Osteoblast (primary cell): ENCODE measurements around the gene RSRC1. TPM values are rescaled to one million over a fixed set of nuclear protein-coding genes. Genes with fewer than 3 reads are reported as not detected.

Experiments used
- DNase-seq: peaks from one replicate; pipeline ENCODE4 v3.0.0; 2011; ENCODE audit warnings: low spot score, mixed read lengths; ENCODE audit not compliant: insufficient read length; ENCODE audit errors: missing footprints
- H2AFZ ChIP-seq: 2 replicates; pipeline ENCODE4 v1.6.0; 2011; ENCODE audit warnings: mild to moderate bottlenecking, low read length
- H3K27ac ChIP-seq: 2 replicates; pipeline ENCODE4 v1.5.1; 2011; ENCODE audit warnings: mild to moderate bottlenecking, low read depth, low read length, moderate library complexity
- H3K27me3 ChIP-seq: 2 replicates; pipeline ENCODE4 v1.6.0; 2012; ENCODE audit warnings: mild to moderate bottlenecking, control low read depth, inconsistent platforms, low read length, moderate library complexity; ENCODE audit not compliant: insufficient read depth
- H3K36me3 ChIP-seq: 2 replicates; pipeline ENCODE4 v1.5.1; 2011; ENCODE audit warnings: mild to moderate bottlenecking, low read length, control low read depth, moderate library complexity; ENCODE audit not compliant: insufficient read depth
- H3K4me1 ChIP-seq: 2 replicates; pipeline ENCODE4 v1.5.1; 2011; ENCODE audit warnings: mild to moderate bottlenecking, low read length, control low read depth, moderate library complexity; ENCODE audit not compliant: insufficient read depth
- H3K4me2 ChIP-seq: 2 replicates; pipeline ENCODE4 v1.6.0; 2011; ENCODE audit warnings: mild to moderate bottlenecking, low read length; ENCODE audit not compliant: insufficient read depth
- H3K4me3 ChIP-seq: fragments of 200-600 bp; sonication (generic); 3 replicates; pipeline ENCODE4 v1.5.1; 2012; ENCODE audit warnings: mild to moderate bottlenecking, low read length, inconsistent platforms; ENCODE audit not compliant: insufficient read depth
- H3K79me2 ChIP-seq: 2 replicates; pipeline ENCODE4 v1.6.0; 2012; ENCODE audit warnings: mild to moderate bottlenecking, low read length, control low read depth, inconsistent platforms; ENCODE audit not compliant: insufficient read depth
- H3K9me3 ChIP-seq: 2 replicates; pipeline ENCODE4 v1.5.1; 2011; ENCODE audit warnings: low read depth, low read length, control low read depth
- H4K20me1 ChIP-seq: 2 replicates; pipeline ENCODE4 v1.6.0; 2012; ENCODE audit warnings: mild to moderate bottlenecking, low read length, control low read depth; ENCODE audit not compliant: insufficient read depth
- CTCF ChIP-seq: IDR thresholded peaks from 2 replicates; pipeline ENCODE4 v1.5.1; 2011; ENCODE audit warnings: mild to moderate bottlenecking, low read depth, low read length, moderate library complexity; ENCODE audit errors: extremely low read depth
- total RNA-seq: library from RNA; depleted of rRNA; stranded (reverse); fragments of >200 nt; gene quantifications from 2 replicates; pipeline ENCODE4 v1.2.3, GENCODE V29; 2012

The RSRC1 gene
- total RNA-seq, 1 donor: 69.8 TPM

DNA sequence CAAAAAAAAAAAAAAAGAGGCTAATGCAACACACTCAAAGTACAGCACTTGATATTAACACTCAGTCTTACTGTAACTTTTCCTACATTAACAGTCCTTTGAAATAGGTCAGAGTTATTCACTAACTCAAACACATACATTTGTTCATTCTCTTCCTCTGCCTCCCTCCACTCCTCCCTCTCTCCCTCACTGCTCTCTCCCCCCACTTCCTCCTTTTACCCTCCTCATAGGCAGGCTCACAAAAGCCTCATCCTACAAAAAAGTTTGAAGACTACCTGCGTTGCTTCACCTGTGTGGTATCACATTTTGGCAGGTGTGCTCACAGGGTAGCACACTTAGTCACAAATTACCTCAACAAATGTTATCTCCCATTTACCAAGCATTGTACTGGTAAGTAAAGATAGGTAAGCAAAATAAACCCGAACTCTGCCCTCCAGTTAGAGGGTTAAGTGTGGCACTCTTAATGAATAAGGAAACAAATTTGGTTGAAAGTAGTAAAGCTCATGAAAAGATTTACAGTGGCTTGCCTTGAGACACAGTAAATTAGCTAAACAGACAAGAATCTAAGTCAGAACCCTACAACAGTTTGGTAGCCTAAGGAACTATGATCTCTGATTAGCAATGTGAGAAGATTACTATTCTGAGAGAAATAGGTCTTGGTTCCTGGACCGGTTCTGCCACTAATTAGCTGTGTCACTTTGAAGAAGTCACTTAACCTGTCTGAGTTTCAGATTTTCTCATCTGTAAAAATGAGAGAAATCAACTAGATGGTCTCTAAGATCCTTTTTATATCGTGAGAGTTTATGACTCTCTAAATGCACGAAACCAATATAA lies 310.1 kb downstream of the RSRC1 start:
- no peak overlapping the region for H3K4me2 ChIP-seq
- no peaks in the 10 kb centered on the region for H3K79me2 ChIP-seq
- H3K4me3 ChIP-seq: no peak overlapping the region
- no peak overlapping the region for H2AFZ ChIP-seq
- H3K27ac ChIP-seq: no peak overlapping the region
- H3K27me3 ChIP-seq: no peaks in the 10 kb centered on the region
- DNase-seq: no peak
- H3K9me3 ChIP-seq: no peaks in the 10 kb centered on the region
- no peaks in the 10 kb centered on the region for H3K4me1 ChIP-seq
- H4K20me1 ChIP-seq: no peaks in the 10 kb centered on the region
- no peak for TF ChIP-seq CTCF
- no peaks in the 10 kb centered on the region for H3K36me3 ChIP-seq

DNA sequence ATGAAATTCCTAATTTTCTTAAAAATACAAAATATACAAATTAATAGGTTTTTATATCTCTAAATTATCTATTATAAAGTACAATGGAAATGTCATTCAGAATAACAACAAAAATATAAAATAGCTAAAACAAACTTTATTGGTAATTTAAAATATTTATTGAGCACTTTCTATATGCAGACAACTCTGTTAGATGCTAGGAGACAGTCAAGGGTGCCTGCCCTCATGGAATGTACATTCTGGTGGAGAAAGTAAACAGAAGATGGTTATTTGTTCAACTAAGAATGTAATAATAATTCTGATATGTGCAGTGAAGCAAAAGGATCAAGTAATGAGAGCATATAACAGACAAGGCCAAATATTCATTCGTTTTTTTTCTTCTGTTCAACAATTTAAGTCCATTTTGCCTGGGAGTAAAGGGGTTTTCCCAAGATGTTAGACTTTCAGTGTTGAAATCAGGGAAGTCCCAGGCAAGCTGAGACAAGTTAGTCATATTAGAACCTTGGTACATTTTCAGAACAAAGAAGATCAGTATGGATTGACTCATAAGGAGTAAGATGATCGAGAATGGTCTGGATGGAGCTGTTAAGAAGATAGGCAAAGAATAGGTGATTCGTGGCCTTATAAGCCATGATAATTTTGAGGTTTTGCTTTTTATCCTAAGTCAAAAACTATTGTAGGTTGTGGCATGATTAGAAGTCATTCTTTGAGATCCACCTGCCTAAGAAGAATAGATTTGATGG lies 310.9 kb downstream of the RSRC1 start:
- Histone ChIP-seq H4K20me1 (no peaks in the 10 kb centered on the region), H3K27ac (no peak overlapping the region), H3K4me1 (no peaks in the 10 kb centered on the region), H3K79me2 (no peaks in the 10 kb centered on the region), H2AFZ (no peak overlapping the region), H3K36me3 (no peaks in the 10 kb centered on the region), H3K27me3 (no peaks in the 10 kb centered on the region), H3K4me2 (no peak overlapping the region), H3K4me3 (no peak overlapping the region), H3K9me3 (no peaks in the 10 kb centered on the region)
- DNase-seq: no peak
- no peak for TF ChIP-seq CTCF

DNA sequence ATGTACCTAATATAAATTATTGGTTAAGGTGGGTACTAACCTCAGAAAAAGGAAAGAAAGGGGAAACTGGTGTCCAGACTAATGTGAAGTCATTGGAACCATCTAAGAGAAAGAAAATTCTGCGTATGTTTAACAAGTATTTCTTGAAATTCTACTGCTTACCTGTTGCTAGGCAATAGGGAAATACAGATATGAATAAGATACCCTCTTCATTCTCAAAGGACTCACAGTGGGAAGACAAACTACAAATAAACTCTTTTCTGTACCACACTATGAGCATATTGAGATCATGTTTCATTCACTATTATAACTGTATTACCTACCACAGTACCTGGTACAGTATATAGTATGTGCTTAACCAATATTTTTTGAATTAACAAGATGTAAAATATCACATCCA lies 320.6 kb downstream of the RSRC1 start:
- no peaks in the 10 kb centered on the region for H4K20me1 ChIP-seq
- no peak overlapping the region for H3K4me3 ChIP-seq
- H3K36me3 ChIP-seq: no peaks in the 10 kb centered on the region
- no peaks in the 10 kb centered on the region for H3K9me3 ChIP-seq
- no peak overlapping the region for H2AFZ ChIP-seq
- TF ChIP-seq CTCF: no peak
- no peaks in the 10 kb centered on the region for H3K4me1 ChIP-seq
- no peak for DNase-seq
- no peak overlapping the region for H3K4me2 ChIP-seq
- no peak overlapping the region for H3K27ac ChIP-seq
- no peaks in the 10 kb centered on the region for H3K27me3 ChIP-seq
- H3K79me2 ChIP-seq: no peaks in the 10 kb centered on the region

DNA sequence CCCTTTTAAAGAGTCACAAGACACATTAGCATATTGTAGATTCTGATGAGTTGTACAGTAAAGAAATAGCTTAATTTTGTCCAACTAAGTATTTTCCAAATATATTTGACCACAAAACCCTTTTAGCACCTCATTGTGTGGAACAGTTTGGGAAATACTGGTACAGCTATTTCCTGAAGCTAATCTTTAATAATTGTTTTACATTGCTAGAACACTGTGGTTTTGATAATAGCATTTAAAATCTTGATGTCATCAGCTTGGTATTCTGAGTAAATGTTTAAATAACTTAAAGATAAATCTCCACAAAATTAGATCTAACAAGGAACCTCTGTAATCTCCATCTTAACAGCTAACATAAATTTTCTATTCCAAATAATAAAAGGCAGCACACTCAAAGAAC lies 321.1 kb downstream of the RSRC1 start:
- no peaks in the 10 kb centered on the region for H3K27me3 ChIP-seq
- H3K4me2 ChIP-seq: no peak overlapping the region
- TF ChIP-seq CTCF: no peak
- no peaks in the 10 kb centered on the region for H3K4me1 ChIP-seq
- H4K20me1 ChIP-seq: no peaks in the 10 kb centered on the region
- H3K9me3 ChIP-seq: no peaks in the 10 kb centered on the region
- no peaks in the 10 kb centered on the region for H3K79me2 ChIP-seq
- no peak for DNase-seq
- no peaks in the 10 kb centered on the region for H3K36me3 ChIP-seq
- no peak overlapping the region for H2AFZ ChIP-seq
- H3K27ac ChIP-seq: no peak overlapping the region
- H3K4me3 ChIP-seq: no peak overlapping the region
